HG02938 (cell line): ENCODE results near the gene HS3ST6.
"Not testable (repeated sequence)": the region's sequence is repeated elsewhere in the genome, so short reads cannot be mapped to it uniquely, and the experiment has no call there.

Source experiments
- ATAC-seq: cut with Tn5 transposase; IDR thresholded peaks from one replicate; pipeline ENCODE4 v1.9.1; 2021; ENCODE audit warnings: mild to moderate bottlenecking, moderate library complexity; ENCODE audit not compliant: unreplicated experiment

The HS3ST6 gene

DNA sequence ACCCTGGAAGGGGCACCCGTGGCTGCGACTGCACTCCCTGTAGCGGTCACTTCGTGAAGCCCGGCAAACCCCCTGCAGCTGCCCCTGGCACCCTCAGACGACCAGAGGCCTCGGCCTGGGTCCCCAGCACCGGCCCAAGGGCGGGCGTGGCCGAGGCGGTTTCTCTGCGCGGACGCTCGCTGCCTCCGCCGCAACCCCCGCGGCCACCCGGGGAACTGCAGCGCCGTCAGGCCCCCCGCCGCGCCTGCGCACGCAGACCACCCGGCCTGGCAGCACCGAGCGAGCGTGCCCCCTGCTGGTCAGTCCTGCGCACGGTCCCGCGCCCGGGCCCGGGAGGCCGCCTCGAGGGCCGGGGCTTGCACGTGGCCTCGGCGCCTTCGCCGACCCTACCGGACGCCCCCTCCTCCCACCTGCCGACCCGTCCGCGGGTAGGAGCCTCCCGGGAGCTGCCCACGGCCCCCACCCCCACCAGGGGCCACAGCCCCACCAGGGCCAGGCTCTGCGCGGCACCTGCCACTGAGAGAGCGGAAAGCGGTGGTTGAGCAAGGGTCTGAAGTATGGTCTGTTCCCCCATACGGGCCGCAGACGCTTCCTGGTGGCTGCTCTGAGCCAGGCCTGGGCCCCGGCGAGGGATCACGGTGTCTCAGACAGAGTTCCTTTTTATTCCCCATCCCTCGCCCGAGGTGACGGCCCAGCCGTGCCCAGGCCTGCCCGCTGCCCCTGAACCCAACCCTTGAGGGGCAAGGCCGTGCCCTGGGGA, 11.5 kb upstream of the HS3ST6 start:
- ATAC-seq: peak; percentile 81

DNA sequence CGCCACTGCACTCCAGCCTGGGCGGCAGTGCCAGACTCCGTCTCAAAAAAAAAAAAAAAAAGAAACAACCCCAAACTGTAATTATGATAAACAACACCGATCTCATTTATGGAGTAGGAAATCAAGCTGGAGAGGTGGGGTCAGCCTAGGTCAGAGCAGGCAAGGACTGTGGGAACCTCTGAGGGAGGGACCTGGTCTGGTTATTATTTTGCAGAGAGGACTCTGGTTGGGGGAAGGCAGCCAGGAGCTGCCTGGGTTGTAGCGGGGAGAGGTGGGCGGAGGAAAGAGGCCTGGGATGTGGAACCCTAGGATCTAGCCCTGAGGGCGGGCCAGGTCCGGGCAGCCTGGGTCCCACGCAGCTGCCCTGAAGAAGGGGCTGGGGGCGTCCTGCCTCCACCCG, 10.9 kb upstream of the HS3ST6 start:
- ATAC-seq: no peak

DNA sequence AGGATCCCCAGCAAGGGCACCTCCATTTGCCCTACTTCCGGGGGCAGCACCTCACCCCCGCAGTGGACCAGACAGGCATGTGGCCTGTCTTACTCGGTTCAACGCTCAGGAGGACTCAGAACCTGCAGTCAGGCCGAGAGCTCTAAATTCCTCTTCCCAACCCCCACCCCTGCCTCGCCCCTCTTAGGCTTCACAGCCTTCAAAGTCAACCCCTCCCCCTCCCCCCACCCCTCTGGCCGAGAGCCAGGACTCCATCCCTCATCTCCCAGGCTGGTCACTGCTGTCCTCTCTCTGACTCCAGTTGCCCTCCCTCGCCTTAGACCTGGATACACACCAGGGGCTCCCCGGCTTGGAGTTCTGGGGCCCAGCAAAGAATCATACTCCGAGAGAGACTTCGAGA, 8.1 kb upstream of the HS3ST6 start:
- ATAC-seq: no peak

DNA sequence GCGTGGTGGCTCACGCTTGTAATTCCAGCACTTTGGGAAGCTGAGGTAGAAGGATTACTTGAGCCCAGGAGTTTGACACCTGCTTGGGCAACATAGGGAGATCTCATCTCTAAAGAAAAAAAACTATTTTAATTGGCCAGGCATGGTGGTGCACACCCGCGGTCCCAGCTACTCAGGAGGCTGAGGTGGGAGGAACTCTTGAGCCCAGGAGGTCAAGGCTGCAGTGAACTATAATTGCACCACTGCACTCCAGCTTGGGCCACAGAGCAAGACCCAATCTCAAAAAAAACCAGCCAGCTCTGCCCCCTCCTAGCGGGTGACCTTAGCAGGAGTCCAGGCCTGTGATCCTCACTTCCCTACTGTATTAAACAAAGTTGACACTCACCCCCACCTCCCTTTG, 5.9 kb upstream of the HS3ST6 start:
- ATAC-seq: no peak

DNA sequence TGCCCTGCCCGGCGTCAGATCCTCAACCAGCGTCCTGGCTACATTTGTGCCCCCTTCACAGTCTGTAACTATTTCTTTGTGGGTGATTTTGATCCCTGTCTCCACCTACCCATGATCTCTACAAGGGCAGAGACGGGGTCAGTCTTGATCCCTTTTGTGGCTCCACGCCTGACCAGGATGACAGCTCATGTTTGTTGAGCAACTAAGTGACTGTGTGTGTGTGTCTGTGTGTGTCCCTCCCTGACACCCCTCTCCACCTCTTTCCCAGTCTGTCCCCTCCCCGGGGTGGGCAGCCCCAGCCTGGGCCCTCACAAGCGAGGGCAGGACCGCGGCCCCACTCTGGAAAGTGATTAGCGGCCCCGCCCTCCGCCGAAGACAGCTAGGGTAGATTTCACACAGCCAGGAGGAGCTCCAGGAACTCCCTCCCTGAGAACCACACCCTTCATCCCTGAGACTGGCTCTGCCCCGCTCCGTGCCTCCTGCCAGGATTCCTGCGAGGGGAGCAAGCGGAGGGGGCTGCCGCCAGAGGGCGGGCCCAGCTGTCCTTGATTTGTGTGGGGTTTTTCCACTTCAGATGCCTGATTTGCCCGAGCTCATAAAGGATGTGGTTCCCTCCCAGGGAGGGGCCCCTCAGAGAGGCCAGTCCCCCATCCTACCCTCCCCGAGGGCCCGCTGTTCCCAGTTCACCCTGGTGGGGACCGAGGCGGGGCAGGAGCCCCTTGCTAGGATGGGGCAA, 5.3 kb upstream of the HS3ST6 start:
- ATAC-seq: no peak

DNA sequence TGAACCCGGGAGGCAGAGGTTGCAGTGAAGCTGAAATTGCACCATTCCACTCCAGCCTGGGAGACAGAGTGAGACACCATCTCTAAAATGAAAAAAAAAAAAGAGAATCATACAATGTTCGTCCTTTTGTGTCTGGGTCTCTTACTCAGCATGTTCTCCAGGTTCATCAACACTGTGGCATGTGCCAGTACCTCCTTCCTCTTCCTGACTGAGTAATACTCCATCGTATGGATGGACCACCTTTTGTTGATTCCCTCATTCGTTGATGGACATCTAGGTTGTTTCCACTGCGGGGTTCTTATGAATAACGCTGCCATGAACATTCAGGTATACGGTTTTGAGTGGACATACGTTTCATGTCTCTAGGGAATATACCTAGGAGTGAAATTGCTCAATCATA, 4.1 kb upstream of the HS3ST6 start:
- no peak for ATAC-seq

DNA sequence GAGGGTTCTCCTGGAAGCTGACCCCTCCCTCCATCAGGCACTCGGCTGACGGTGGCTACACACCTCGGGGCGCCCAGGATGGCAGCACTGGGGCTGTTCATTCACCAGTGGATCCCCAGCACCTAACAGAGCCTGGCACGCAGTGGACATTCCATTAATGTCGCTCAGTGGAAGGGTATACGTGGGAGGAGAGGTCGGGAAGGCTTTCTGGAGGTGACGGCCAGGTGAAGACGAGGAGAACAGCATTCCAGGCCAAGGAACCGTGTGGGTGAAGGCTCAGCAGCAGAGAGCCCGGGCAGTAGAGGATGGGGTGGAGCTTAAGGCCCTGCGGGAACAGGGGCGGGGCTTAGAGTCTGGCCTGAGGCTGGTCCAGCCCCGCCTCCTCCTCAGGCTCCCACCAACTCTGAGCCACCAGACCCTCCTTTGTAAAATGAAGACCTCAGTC, 2.5 kb upstream of the HS3ST6 start:
- ATAC-seq: no peak

DNA sequence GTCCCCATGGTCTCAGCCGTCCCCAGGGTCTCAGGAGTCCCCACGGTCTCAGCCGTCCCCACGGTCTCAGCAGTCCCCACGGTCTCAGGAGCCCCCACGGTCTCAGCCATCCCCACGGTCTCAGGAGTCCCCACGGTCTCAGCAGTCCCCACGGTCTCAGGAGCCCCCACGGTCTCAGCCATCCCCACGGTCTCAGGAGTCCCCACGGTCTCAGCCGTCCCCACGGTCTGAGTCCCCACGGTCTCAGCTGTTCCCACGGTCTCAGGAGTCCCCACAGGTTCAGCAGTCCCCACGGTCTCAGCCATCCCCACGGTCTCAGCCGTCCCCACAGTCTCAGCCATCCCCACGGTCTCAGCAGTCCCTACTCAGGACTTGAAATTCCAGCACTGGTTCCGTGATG, 1.9 kb upstream of the HS3ST6 start:
- not testable (repeated sequence) for ATAC-seq

DNA sequence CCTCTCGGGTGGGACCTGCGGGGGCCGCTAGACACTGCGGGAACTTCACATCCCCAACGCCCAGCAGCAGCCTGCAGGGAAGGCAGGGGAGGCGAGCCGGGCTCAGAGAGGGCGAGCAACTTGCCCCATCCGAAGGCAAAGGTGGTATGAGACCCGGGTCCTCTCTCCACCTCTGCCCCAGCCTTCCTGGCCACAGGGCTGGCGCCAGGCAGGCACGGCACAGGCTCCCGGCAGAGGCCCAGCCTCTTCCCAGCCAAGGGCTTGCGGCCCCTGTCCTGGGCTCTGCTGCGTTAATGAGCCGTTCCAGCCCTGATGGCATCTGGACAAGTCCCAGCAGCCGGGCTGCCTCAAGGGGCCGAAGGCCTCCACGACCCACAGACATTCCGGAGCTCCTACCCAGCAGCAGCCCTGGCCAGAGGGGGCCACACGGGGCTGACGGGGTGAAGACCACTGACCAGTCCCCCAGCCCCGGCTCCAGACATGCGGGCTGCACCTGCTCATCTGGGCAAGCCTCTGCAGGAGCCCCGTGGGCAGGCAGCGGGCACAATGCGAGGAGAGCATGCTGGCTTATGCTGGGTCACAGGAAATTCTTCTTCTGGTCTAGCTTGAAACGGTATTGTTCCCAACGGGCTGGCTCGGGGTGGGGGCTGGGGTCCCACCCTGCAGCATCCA, 1.2 kb upstream of the HS3ST6 start:
- ATAC-seq: no peak

DNA sequence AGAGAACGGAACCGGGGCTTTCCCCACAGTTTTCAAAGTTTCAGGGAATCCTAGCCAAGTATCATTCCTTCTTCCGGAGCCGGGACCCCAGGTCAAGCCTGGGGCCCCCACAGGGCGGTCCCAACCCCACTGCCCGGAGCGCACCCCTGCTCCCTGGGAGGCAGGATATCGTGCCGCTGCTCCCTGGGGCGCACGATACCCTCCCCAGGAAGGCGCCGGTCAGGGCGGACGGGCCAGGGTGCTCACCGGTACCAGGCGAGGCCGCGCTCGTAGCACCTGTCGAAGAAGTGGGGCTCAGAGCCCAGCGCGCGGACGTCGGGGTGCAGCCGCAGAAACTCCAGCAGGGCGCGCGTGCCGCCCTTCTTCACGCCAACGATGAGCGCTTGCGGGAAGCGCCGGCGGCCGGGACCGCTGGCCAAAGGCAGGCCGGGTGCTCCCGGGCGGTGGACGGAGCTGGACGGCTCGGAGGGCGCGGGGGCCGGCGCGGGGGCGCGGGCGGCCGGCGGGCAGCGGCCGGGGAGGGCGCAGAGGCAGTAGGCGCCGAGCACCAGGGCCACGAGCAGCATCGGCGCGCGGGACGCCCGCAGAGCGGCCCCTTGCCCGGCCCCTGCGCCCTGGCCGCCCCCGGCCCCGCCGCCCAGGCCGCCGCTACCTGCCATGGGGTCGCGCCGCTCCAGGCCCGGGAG, 407 bp downstream of the HS3ST6 start:
- ATAC-seq: no peak

DNA sequence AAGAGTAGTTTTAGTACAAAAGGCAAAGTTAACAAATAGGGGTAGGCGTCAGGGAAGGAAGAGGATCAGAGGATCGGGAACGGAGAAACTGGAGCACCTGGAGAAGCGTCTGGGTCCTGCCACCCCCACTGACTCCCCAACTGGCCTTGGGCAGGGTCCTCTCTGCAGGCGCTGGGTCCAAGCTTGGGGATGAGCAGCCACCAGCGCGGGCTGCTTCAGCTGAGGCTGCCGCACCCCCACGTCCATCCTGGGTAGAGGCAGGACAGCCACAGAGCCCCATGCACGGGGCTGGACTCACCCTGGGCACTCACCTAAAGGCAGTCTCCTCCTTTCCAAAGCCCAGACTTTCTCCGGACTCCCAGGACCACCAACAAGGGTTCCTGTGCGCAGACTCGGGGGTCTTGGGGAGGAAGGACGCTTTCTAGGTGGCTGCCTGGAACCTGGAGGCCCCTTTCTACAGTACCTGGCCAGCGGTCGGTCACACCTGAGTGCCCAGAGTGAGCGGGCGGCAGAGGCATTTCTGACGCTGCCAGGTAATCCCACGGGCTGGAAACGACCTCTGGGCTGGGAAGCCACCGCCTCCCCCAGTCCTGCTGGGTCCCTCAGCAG, 1.1 kb downstream of the HS3ST6 start:
- no peak for ATAC-seq

DNA sequence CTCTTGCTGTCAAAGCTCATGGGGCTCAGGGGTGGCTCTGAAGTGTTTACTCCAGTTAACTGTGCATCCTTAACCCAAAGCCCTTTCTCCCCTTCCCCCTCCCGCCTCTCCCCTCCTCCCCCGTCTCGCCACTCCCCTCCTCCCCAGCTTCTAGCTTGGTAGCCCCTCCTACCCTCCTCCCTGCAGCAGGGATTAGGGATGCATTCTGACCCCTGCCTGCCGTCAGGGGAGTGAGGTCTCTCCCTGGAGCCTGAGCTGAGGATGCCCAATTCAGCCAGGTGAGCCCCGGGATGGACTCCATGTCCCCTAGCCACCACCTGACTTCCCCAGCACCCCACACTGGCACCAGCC, 1.6 kb downstream of the HS3ST6 start:
- no peak for ATAC-seq

DNA sequence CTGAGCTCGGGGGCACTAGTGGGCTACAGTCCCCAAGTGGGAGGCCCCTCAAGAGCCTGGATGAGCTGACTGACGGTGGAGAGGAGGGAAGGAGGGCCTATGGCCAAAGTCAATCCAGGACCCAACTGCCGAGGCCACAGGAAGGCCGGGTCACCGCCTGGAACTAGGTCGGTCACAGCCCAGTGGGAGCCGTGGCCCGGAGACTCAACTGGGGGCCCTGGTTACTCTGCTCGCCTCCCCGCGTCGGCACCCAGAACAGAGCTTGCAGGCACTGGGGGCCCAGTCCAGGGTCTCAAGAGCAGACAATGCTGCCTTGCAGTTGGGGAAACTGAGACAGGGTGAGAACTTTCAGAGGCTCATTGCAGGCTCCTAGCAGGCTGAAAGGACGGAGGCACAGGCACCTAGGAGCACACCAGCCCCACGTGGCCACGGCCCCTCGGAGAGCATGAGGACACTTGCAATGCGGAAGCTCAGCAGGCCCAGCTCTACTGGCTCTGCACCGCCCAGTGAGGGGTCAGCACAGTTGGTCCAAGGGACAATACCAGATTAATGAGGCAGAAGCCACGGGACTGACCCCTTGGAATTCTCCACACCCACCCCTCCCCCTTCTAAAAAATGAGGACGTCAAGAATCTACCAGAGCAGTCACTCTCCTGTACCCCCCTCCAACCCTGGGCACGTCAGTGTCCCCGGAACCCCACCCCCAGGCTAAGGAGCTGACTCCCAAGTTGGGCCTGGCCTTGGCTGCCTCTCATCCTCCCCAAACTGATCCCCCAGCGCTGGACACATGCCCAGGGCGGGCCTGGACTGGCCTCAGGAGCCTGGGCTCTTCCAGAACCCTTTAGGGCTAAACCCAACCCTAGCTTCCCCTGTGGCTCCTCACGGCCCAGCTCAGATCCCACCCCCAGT, 2.2 kb downstream of the HS3ST6 start:
- ATAC-seq: no peak

DNA sequence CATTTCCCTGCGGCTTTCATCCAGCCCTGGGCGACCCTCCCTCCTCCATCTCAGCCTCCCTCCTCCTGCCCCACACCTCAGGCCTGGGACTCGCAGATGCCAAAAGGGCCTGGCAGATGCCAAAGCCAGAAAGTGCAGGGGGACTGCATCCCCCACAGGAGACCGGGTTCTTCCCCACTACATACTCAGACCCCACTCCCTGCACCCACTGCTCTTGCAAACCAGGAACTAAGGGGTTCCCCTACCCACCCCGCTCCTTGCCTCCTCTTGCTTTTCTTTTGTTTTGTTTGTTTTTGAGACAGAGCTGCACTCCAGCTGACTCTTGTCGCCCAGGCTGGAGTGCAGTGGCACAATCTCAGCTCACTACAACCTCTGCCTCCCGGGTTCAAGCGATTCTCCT, 3.2 kb downstream of the HS3ST6 start:
- no peak for ATAC-seq

DNA sequence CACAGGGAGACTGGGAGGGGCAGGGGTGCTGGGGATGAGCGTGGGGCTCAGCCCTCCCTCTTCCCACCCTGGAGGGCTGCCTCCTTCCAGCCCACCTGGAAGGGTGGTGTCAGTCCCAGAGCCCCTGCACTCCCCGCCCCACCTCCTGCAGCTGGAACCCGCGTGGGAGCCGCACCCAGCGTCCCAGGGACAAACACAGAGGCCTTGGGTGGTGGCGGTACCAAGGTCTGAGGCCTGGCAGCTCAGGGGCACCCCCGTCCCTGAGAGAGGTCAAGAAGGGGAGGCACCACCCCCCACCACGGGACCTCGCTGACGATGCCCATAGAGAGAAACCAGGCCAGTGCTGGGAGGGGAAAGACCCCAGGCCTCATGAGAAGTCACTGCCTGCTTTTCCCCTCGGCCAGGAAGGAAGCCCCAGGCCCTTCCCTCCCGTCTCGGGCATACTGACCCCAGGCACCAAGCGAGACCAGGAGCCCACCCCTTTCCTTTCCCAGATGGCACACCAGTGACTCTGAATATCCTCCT, 4.1 kb downstream of the HS3ST6 start:
- no peak for ATAC-seq

DNA sequence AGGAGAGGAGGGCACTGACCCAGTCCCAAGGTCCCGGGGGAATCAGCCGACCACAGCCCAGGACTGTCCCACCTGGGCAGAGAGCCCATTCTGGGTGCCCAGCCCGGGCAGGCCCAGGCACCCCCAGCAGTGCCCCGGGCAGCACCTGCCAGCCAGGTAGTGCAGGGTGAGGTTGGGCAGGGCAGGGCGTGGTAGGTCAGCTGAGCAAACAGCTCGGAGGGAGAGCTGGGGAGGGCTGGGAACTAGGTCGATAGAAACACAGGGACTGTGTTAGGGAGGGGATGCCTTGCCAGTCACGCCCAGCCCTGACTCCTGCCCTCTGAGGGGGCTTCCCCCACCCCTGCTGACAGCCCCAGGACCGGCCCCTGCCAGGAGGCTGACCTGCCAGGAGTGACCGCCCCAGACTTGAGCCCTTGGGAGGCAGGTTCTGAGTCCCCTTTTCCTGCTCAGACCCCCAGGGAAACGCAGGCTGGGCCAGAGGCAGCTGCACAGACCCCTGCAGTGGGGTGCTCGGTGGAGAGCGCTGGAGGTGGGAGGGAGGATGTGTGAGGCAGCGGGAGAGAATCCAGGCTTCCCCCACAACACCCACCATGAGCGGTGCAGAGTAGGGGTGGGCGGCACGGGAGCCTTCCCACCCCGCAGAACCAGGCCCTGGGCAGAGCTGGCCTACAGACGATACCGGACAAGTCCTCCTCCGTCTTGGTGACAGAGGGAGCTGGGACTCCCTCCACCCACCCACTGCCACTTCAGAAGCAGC, 4.7 kb downstream of the HS3ST6 start:
- ATAC-seq: no peak

DNA sequence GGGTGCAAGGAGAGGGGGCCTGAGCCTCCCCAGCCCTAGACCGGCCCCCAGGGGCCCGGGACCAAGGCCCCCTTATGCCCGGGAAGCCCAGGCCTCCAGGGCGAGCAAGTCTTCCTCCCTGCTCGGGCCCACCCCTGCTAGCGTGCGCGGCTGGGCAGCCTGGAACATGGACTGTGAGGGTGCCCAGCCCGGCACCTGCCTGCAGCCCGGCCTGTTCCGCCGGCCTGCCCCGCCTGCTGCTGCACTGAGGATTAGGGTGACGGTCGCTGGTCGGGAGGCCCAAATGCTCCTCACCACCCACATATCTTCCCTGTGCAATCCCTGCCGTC, 6.0 kb downstream of the HS3ST6 start:
- ATAC-seq: no peak

DNA sequence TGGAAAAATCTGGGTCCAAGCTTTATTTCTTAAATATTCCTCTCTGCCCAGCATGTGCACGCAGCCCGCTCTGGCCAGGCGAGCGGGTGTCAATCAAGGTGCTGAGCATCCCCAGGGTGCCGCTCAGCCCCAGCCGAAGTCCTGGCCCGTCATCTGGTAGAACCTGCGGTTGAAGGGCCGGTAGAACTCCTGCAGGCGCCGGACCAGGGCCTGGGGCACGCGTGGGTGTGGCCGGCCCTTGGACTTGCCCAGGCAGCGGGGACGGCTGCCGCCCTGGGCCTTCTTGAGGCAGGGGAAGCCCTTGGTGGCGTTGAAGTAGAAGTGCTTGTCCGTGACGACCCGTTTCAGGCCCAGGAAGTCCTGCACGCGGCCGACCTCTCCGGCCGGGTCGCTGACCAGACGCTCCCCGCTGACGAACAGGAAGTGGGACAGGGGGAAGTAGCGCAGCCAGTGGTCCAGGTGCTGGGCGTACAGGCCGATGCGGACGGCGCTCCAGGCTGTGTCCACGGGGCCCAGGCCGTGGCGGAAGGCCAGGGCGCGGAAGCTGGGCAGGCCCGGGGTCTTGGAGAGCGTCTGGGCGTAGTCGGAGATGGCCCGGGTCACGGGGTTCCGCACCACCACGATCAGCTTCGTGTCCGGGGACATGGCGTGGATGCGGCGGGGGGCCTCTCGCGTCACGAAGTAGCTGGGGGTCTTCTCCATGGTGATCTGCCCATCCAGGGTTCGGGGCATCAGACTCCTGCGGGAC, 6.6 kb downstream of the HS3ST6 start:
- no peak for ATAC-seq
